ENCODE measurements around the gene RAET1E. TPM values are rescaled to one million over a fixed set of nuclear protein-coding genes. Genes with fewer than 3 reads are reported as not detected.

The RAET1E gene
- total and polyA plus RNA-seq, 4 donors = 0.56 to 0.98 (median 0.93) TPM

GRCh38 chr6:149876241-149876933 is 21.5 kb downstream of the RAET1E start:
- DNase-seq (no peak), ATAC-seq (ENCODE audit: insufficient read depth, low FRiP score) (no peak)
- H3K4me3 ChIP-seq = no peak overlapping the region
- H3K9ac ChIP-seq (ENCODE audit: insufficient read depth in 1 of 2, low read length in 2 of 2) = no peak overlapping the region
- no peaks in the 10 kb centered on the region for H3K4me1 ChIP-seq (ENCODE audit: control insufficient read depth in 5 of 5, insufficient read depth in 5 of 5, low read length in 5 of 5)
- no peak overlapping the region for H3K27ac ChIP-seq (ENCODE audit: low read depth in 1 of 2, low read length in 1 of 2)
- no peak for TF ChIP-seq CTCF (IDR thresholded peaks at IDR 0.05; ENCODE audit: control extremely low read depth, extremely low read depth)
- WGBS, 2 donors = 88 to 94% methylated on average over 3 of the region's 3 CpGs
- no peaks in the 10 kb centered on the region for H3K27me3 ChIP-seq (ENCODE audit: control insufficient read depth in 3 of 3, insufficient read depth in 3 of 3, low read length in 2 of 3)
- H3K36me3 ChIP-seq (ENCODE audit: control insufficient read depth in 4 of 4, insufficient read depth in 4 of 4, low read length in 4 of 4) = no peaks in the 10 kb centered on the region
- H3K9me3 ChIP-seq (ENCODE audit: control insufficient read depth in 4 of 4, insufficient read depth in 3 of 4, low read length in 3 of 4) = no peaks in the 10 kb centered on the region

- DNase-seq (no peak), ATAC-seq (ENCODE audit: insufficient read depth, low FRiP score) (no peak)
- Histone ChIP-seq H3K9me3 (ENCODE audit: control insufficient read depth in 4 of 4, insufficient read depth in 3 of 4, low read length in 3 of 4) (no peaks in the 10 kb centered on the region), H3K4me3 (no peak overlapping the region), H3K36me3 (ENCODE audit: control insufficient read depth in 4 of 4, insufficient read depth in 4 of 4, low read length in 4 of 4) (no peaks in the 10 kb centered on the region), H3K27me3 (ENCODE audit: control insufficient read depth in 3 of 3, insufficient read depth in 3 of 3, low read length in 2 of 3) (no peaks in the 10 kb centered on the region), H3K9ac (ENCODE audit: insufficient read depth in 1 of 2, low read length in 2 of 2) (no peak overlapping the region), H3K4me1 (ENCODE audit: control insufficient read depth in 5 of 5, insufficient read depth in 5 of 5, low read length in 5 of 5) (no peaks in the 10 kb centered on the region), H3K27ac (ENCODE audit: low read depth in 1 of 2, low read length in 1 of 2) (no peak overlapping the region)
- no peak for TF ChIP-seq CTCF (IDR thresholded peaks at IDR 0.05; ENCODE audit: control extremely low read depth, extremely low read depth)
- 86 to 88% methylated on average over 1 of the region's 1 CpG for WGBS, 2 donors
Observed at GRCh38 chr6:149872233-149872632, 25.7 kb downstream of the RAET1E start.

- no peaks in the 10 kb centered on the region for H3K4me1 ChIP-seq (ENCODE audit: control insufficient read depth in 5 of 5, insufficient read depth in 5 of 5, low read length in 5 of 5)
- no peaks in the 10 kb centered on the region for H3K36me3 ChIP-seq (ENCODE audit: control insufficient read depth in 4 of 4, insufficient read depth in 4 of 4, low read length in 4 of 4)
- H3K9ac ChIP-seq (ENCODE audit: insufficient read depth in 1 of 2, low read length in 2 of 2) = no peak overlapping the region
- H3K27me3 ChIP-seq (ENCODE audit: control insufficient read depth in 3 of 3, insufficient read depth in 3 of 3, low read length in 2 of 3) = no peaks in the 10 kb centered on the region
- DNase-seq = no peak
- WGBS, 2 donors = 90 to 93% methylated on average over 2 of the region's 2 CpGs
- no peak overlapping the region for H3K27ac ChIP-seq (ENCODE audit: low read depth in 1 of 2, low read length in 1 of 2)
- H3K9me3 ChIP-seq (ENCODE audit: control insufficient read depth in 4 of 4, insufficient read depth in 3 of 4, low read length in 3 of 4) = no peaks in the 10 kb centered on the region
- no peak for ATAC-seq (ENCODE audit: insufficient read depth, low FRiP score)
- H3K4me3 ChIP-seq = no peak overlapping the region
- no peak for TF ChIP-seq CTCF (IDR thresholded peaks at IDR 0.05; ENCODE audit: control extremely low read depth, extremely low read depth)
Observed at GRCh38 chr6:149871182-149871581, 26.7 kb downstream of the RAET1E start.

Data from lung (tissue), 12 donors.